K562 (cell line): ENCODE data around the gene RCL1. TPM values are rescaled to one million over a fixed set of nuclear protein-coding genes. Genes with fewer than 3 reads are reported as not detected.

Source experiments
- ATAC-seq: fragments of 200-7000 bp; cut with Tn5 transposase; 3 replicates; pipeline ENCODE4 v1.9.1; 2020; ENCODE audit warnings: moderate library complexity
- BruUV-seq: library from RNA; stranded (reverse); fragments of 400-500 nt; replicated peaks from 2 replicates; lab custom pipeline; 2021; lab: Mats Ljungman, UMichigan
- CTCF ChIA-PET: fragments of 300-600 bp; formaldehyde crosslinking; extraction: SDS; loops from one replicate; lab custom pipeline; 2021; ENCODE audit warnings: low intra/inter-chr PET ratio; lab: Yijun Ruan, JAX
- POLR2A ChIA-PET: fragments of 300-600, 350-650 bp; sonication (Branson Sonifier 250); formaldehyde crosslinking; extraction: SDS; loops from one replicate; lab custom pipeline; 2021; ENCODE audit warnings: antibody characterized with exemption, inconsistent platforms; lab: Yijun Ruan, JAX
- DNase-seq, 4 experiments: peaks; one replicate each; pipeline versions ENCODE4 v3.0.0 to v3.0.0-alpha.2; 2011 to 2018; ENCODE audit warnings: low spot score in 3 of 4, mixed read lengths in 3 of 4; ENCODE audit errors: extremely low read depth in 1 of 4
- FAIRE-seq: peaks from 2 replicates; lab custom pipeline; 2011; peaks lifted over from hg19 to GRCh38; lab: Jason Lieb, UNC
- H2AFZ ChIP-seq: 2 replicates; pipeline ENCODE4 v1.6.0; 2011; ENCODE audit warnings: low read depth, low read length, control low read depth, inconsistent platforms
- H3K27ac ChIP-seq: fragments of 200-600 bp; 3 replicates; pipeline ENCODE4 v1.8.0; 2011; ENCODE audit warnings: low read depth, mild to moderate bottlenecking, control low read depth, inconsistent platforms, low read length, moderate library complexity, mixed read lengths; ENCODE audit errors: extremely low read depth
- H3K27me3 ChIP-seq, 2 experiments: fragments of 300-600 bp in 1 of 2; 2 replicates in 1 of 2; 3 replicates in 1 of 2; pipeline versions ENCODE4 v1.6.0 to v1.8.0; 2011; ENCODE audit warnings: inconsistent platforms in 2 of 2, low read length in 2 of 2, mild to moderate bottlenecking in 1 of 2, mixed read lengths in 1 of 2, moderate library complexity in 1 of 2; ENCODE audit not compliant: control insufficient read depth in 2 of 2, insufficient read depth in 2 of 2
- H3K36me3 ChIP-seq: fragments of 300-600 bp; 3 replicates; pipeline ENCODE4 v1.8.0; 2011; ENCODE audit warnings: mild to moderate bottlenecking, low read length, inconsistent platforms; ENCODE audit not compliant: control insufficient read depth, insufficient read depth
- H3K4me1 ChIP-seq, 2 experiments: fragments of 200-600 bp in 1 of 2; replicated peaks in 1 of 2; 2 replicates in 1 of 2; 3 replicates in 1 of 2; pipeline versions ENCODE4 v1.5.1 to v1.8.0; 2011; ENCODE audit warnings: inconsistent platforms in 2 of 2, low read length in 2 of 2, mild to moderate bottlenecking in 1 of 2, mixed read lengths in 1 of 2, moderate library complexity in 1 of 2; ENCODE audit not compliant: control insufficient read depth in 2 of 2, insufficient read depth in 2 of 2
- H3K4me2 ChIP-seq: 2 replicates; pipeline ENCODE4 v1.6.1; 2011; ENCODE audit warnings: low read length, control low read depth, inconsistent platforms, mixed read lengths; ENCODE audit not compliant: insufficient read depth
- H3K4me3 ChIP-seq: fragments of 200-600 bp; sonication (generic), shearing (Covaris generic); 2 replicates; pipeline ENCODE4 v1.5.1; 2016; ENCODE audit warnings: control low read depth, inconsistent platforms
- H3K79me2 ChIP-seq: fragments of 200-600 bp; 3 replicates; pipeline ENCODE4 v1.8.0; 2011; ENCODE audit warnings: low read length, inconsistent platforms; ENCODE audit not compliant: control insufficient read depth, insufficient read depth
- H3K9ac ChIP-seq, 2 experiments: 2 replicates each; pipeline versions ENCODE4 v1.6.0 to v1.6.1; 2011; ENCODE audit warnings: low read depth in 2 of 2, low read length in 2 of 2, control low read depth in 1 of 2, inconsistent platforms in 1 of 2, mild to moderate bottlenecking in 1 of 2, mixed read lengths in 1 of 2; ENCODE audit not compliant: insufficient read depth in 1 of 2
- H3K9me1 ChIP-seq: one replicate; pipeline ENCODE4 v1.6.0; 2011; ENCODE audit warnings: inconsistent platforms, mild to moderate bottlenecking, low read length, moderate library complexity; ENCODE audit not compliant: control insufficient read depth, insufficient read depth
- H3K9me3 ChIP-seq: replicated peaks from 2 replicates; pipeline ENCODE4 v1.5.1; 2011; ENCODE audit warnings: low read depth, low read length, inconsistent platforms; ENCODE audit not compliant: control insufficient read depth, insufficient read depth
- H4K20me1 ChIP-seq: replicated peaks from 2 replicates; pipeline ENCODE4 v1.6.1; 2011; ENCODE audit warnings: low read length, inconsistent platforms, mixed read lengths; ENCODE audit not compliant: control insufficient read depth, insufficient read depth
- DEAF1 ChIP-seq: fragments of 450-650 bp; formaldehyde crosslinking; IDR thresholded peaks from 2 replicates; pipeline ENCODE4 v1.4.0; 2020; ENCODE audit warnings: mild to moderate bottlenecking, moderate library complexity
- FOSL1 ChIP-seq: fragments of 200-800 bp; sonication (Bioruptor generic); conservative IDR thresholded peaks from 2 replicates; pipeline ENCODE4 v1.6.1; 2016; ENCODE audit warnings: missing genetic modification characterization, missing compliant biosample characterization
- FOXO4 ChIP-seq: fragments of 450-650 bp; formaldehyde crosslinking; IDR thresholded peaks from 2 replicates; pipeline ENCODE4 v1.4.0; 2020; ENCODE audit warnings: mild to moderate bottlenecking, moderate library complexity
- RBM34 ChIP-seq: fragments of 200-400 bp; formaldehyde crosslinking; IDR thresholded peaks from 2 replicates; pipeline ENCODE4 v1.6.1; 2018; ENCODE audit warnings: low read length, borderline replicate concordance; ENCODE audit not compliant: insufficient read depth
- SAFB2 ChIP-seq: fragments of 200-400 bp; formaldehyde crosslinking; IDR thresholded peaks from 2 replicates; pipeline ENCODE4 v1.6.1; 2018; ENCODE audit warnings: borderline replicate concordance, low read length, low read depth, moderate library complexity; ENCODE audit not compliant: severe bottlenecking
- SP1 ChIP-seq: sonication (generic); formaldehyde crosslinking; IDR thresholded peaks from 2 replicates; pipeline ENCODE4 v1.8.1; 2022; ENCODE audit warnings: mild to moderate bottlenecking, missing genetic modification reagents
- SRSF1 ChIP-seq: fragments of 200-400 bp; formaldehyde crosslinking; IDR thresholded peaks from 2 replicates; pipeline ENCODE4 v1.6.1; 2017; ENCODE audit warnings: mild to moderate bottlenecking, low read depth, low read length, moderate library complexity
- ZZZ3 ChIP-seq: fragments of 450-650 bp; IDR thresholded peaks from 2 replicates; pipeline ENCODE4 v1.6.1; 2016; ENCODE audit warnings: antibody characterized with exemption, mild to moderate bottlenecking, moderate library complexity
- WGBS: fragments of 100-300 bp; shearing (Covaris generic); methylation state at CpG from one replicate; pipeline ENCODE4 v1.1.6; 2016; ENCODE audit warnings: low coverage, mixed read lengths; ENCODE audit not compliant: insufficient coverage; ENCODE audit errors: missing lambda C conversion rate; 5-methylcytosine and 5-hydroxymethylcytosine counted together
- in situ Hi-C: fragments of 300-500 bp; cut with MboI; formaldehyde crosslinking; loops from 4 replicates; pipeline ENCODE4 v1.15.0; 2018; ENCODE audit warnings: inconsistent platforms, mixed read lengths
- intact Hi-C: fragments of 100-400 bp; cut with micrococcal nuclease; formaldehyde crosslinking; loops from 2 replicates; pipeline ENCODE4 v1.14.2; 2022
- polyA plus RNA-seq, 8 experiments: library from polyadenylated mRNA; depleted of rRNA in 4 of 8; stranded (reverse) in 5 of 8; unstranded in 3 of 8; fragments of >200 nt; fragmentation: Nextera tagmentation in 2 of 8; fragmentation: Illumina TruSeq in 1 of 8; extraction: Ambion mirVana in 2 of 8; extraction: Trizol in 1 of 8; gene quantifications; 2 replicates each; pipeline versions ENCODE4 v1.2.1 to v1.2.3, GENCODE V29; 2011 to 2014; ENCODE audit warnings: inconsistent platforms in 1 of 8, missing spikeins in 1 of 8
- total RNA-seq, 7 experiments: library from RNA; depleted of rRNA in 6 of 7; stranded (reverse); fragments of >200 nt in 6 of 7; fragmentation: Illumina TruSeq in 2 of 7; extraction: Trizol in 2 of 7; gene quantifications; 2 replicates each; pipeline versions ENCODE4 v1.2.1 to v1.2.3, GENCODE V29; 2011 to 2021; ENCODE audit warnings: low replicate concordance in 1 of 7
- TF ChIP-seq, protein P1 (sequence below): fragments of 250-450 bp; sonication (Bioruptor Pico); IDR thresholded peaks from 2 replicates; pipeline ENCODE4 v1.5.0; 2021
- TF ChIP-seq, protein P2 (sequence below), 2 experiments: fragments of 450-650 bp; conservative IDR thresholded peaks; 2 replicates each; pipeline ENCODE4 v1.6.1; 2017; ENCODE audit warnings: mild to moderate bottlenecking in 2 of 2, moderate library complexity in 2 of 2
- TF ChIP-seq, protein P3 (sequence below): fragments of 250-450 bp; sonication (Bioruptor Pico); IDR thresholded peaks from 2 replicates; pipeline ENCODE4 v1.4.0; 2020; ENCODE audit warnings: mild to moderate bottlenecking
- TF ChIP-seq, protein P4 (sequence below): IDR thresholded peaks from 2 replicates; pipeline ENCODE4 v1.6.1; 2011; ENCODE audit not compliant: insufficient read length; ENCODE audit errors: extremely low read depth

The RCL1 gene
- total and polyA plus RNA-seq, 9 of the 15 experiments (the other 6 are each of a cell fraction or from before 2014, with no cell fraction given): 24.0 to 67.7 (median 38.6) TPM

DNA sequence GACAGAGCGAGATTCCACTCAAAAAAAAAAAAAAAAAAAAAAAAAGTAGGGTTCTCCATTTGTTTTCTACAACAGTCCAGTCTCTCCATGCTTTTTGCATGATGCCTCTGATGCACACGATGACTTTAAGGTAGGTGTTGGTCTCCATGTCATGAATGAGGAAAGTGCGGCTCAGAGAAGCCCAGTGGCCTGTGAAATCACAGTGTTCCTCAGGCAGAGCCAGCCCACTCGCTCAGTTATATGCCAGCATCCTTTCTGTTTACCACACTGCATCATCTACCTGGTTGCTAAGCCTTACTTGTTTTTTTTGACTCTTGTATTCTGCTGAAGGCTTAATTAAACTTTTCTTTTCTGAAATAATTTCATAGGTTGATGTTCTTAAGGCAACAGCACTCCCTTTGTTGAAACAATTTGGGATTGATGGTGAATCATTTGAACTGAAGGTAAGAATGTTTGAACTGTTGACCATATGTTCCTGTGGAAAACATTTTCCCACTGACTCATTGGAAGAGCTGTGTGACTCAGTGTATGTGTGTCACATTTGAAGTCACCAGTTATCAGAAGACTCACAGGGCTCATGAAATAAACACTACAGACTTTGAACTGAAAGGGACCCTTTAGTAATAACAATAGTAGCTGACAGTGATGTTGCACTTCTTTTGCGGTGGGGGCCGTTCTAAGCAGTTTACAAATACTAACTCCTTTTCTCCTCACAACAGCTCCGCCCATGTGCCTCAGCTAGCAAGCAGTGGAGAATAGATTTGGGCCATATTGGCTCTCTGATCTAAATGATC lies 40.2 kb downstream of the RCL1 start:
- POLR2A ChIA-PET: interaction anchor here (1.3 to 1.5 kb wide), 2 partner anchors 37 to 40 kb away, joined by 3 to 5 read pairs; partner anchors contain the start of gene RCL1
- TF ChIP-seq SRSF1: no peak
- TF ChIP-seq, protein P1, sequence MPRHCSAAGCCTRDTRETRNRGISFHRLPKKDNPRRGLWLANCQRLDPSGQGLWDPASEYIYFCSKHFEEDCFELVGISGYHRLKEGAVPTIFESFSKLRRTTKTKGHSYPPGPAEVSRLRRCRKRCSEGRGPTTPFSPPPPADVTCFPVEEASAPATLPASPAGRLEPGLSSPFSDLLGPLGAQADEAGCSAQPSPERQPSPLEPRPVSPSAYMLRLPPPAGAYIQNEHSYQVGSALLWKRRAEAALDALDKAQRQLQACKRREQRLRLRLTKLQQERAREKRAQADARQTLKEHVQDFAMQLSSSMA (CRISPR knock-in tag): no peak
- TF ChIP-seq SAFB2: no peak
- TF ChIP-seq, protein P2, sequence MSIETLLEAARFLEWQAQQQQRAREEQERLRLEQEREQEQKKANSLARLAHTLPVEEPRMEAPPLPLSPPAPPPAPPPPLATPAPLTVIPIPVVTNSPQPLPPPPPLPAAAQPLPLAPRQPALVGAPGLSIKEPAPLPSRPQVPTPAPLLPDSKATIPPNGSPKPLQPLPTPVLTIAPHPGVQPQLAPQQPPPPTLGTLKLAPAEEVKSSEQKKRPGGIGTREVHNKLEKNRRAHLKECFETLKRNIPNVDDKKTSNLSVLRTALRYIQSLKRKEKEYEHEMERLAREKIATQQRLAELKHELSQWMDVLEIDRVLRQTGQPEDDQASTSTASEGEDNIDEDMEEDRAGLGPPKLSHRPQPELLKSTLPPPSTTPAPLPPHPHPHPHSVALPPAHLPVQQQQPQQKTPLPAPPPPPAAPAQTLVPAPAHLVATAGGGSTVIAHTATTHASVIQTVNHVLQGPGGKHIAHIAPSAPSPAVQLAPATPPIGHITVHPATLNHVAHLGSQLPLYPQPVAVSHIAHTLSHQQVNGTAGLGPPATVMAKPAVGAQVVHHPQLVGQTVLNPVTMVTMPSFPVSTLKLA (conservative IDR thresholded peaks at IDR 0.05): peak; percentile 21 to 56; a peak in 2 of 4 replicates
- TF ChIP-seq, protein P3, sequence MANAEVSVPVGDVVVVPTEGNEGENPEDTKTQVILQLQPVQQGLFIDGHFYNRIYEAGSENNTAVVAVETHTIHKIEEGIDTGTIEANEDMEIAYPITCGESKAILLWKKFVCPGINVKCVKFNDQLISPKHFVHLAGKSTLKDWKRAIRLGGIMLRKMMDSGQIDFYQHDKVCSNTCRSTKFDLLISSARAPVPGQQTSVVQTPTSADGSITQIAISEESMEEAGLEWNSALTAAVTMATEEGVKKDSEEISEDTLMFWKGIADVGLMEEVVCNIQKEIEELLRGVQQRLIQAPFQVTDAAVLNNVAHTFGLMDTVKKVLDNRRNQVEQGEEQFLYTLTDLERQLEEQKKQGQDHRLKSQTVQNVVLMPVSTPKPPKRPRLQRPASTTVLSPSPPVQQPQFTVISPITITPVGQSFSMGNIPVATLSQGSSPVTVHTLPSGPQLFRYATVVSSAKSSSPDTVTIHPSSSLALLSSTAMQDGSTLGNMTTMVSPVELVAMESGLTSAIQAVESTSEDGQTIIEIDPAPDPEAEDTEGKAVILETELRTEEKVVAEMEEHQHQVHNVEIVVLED (CRISPR knock-in tag): no peak
- TF ChIP-seq SP1 (CRISPR knock-in tag): no peak
- TF ChIP-seq ZZZ3: no peak
- TF ChIP-seq RBM34: no peak
- TF ChIP-seq, protein P4, sequence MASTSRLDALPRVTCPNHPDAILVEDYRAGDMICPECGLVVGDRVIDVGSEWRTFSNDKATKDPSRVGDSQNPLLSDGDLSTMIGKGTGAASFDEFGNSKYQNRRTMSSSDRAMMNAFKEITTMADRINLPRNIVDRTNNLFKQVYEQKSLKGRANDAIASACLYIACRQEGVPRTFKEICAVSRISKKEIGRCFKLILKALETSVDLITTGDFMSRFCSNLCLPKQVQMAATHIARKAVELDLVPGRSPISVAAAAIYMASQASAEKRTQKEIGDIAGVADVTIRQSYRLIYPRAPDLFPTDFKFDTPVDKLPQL: no peak
- no peak for TF ChIP-seq FOXO4 (CRISPR knock-in tag)
- TF ChIP-seq FOSL1 (tag): peak; percentile 97
- TF ChIP-seq DEAF1 (CRISPR knock-in tag): no peak

More for the DNA sequence above, 40.2 kb downstream of the RCL1 start:
- ATAC-seq (peak; percentile 64), FAIRE-seq (peak; percentile 90), DNase-seq (peak in 2 of 4 experiments; percentile 53 to 79)
- Histone ChIP-seq H4K20me1 (no peaks in the 10 kb centered on the region), H2AFZ (no peak overlapping the region), H3K27ac (peak overlapping the region; percentile 92), H3K9me3 (no peaks in the 10 kb centered on the region), H3K27me3 (no peaks in the 10 kb centered on the region), H3K4me3 (no peak overlapping the region), H3K36me3 (peaks cover 86% of the 10 kb centered on the region), H3K9ac (peak overlapping the region in 1 of 2 experiments; percentile 54; a peak in 1 of 4 replicates), H3K79me2 (peaks cover 98% of the 10 kb centered on the region), H3K4me1 (peaks cover 9 to 80% of the 10 kb centered on the region in 2 experiments), H3K9me1 (peaks cover 2% of the 10 kb centered on the region), H3K4me2 (no peak overlapping the region; the same call in 1 of the 2 replicates)
- intact Hi-C loops: loop anchor here (5.0 kb wide), 1 partner anchor 36 kb away; no protein-coding TSS in a partner anchor
- CTCF ChIA-PET: no interaction called here
- in situ Hi-C loops: no loop called here
- 48% methylated on average over 7 of the region's 7 CpGs for WGBS
- no TSS peak for BruUV-seq
